Panc1 (cell line): ENCODE data around the gene PARP4. TPM values are rescaled to one million over a fixed set of nuclear protein-coding genes. Genes with fewer than 3 reads are reported as not detected.

Source experiments
- ATAC-seq: fragments of 200-7000 bp; cut with Tn5 transposase; 2 replicates; pipeline ENCODE4 v1.9.1; 2020; ENCODE audit warnings: mild to moderate bottlenecking, moderate library complexity
- BruUV-seq: library from RNA; stranded (reverse); fragments of 400-500 nt; replicated peaks from 2 replicates; lab custom pipeline; 2021; lab: Mats Ljungman, UMichigan
- CTCF ChIA-PET: fragments of 300-600 bp; sonication (Branson Sonifier 250); formaldehyde crosslinking; loops from one replicate; lab custom pipeline; 2022; ENCODE audit warnings: antibody characterized with exemption; lab: Charles Lee
- POLR2A ChIA-PET: fragments of 300-600 bp; sonication (Branson Sonifier 250); formaldehyde crosslinking; loops from one replicate; lab custom pipeline; 2022; ENCODE audit warnings: antibody characterized with exemption; lab: Charles Lee
- DNase-seq: peaks from one replicate; pipeline ENCODE4 v3.0.0-alpha.2; 2010; ENCODE audit warnings: low read depth, low spot score
- H3K27ac ChIP-seq: 2 replicates; pipeline ENCODE4 v1.5.1; 2011; ENCODE audit warnings: mild to moderate bottlenecking, low read length, inconsistent platforms
- H3K27me3 ChIP-seq: fragments of 200-500 bp; sonication (Bioruptor generic); 2 replicates; pipeline ENCODE4 v1.6.0; 2014; ENCODE audit warnings: low read length, inconsistent platforms; ENCODE audit not compliant: control insufficient read depth, insufficient read depth
- H3K36me3 ChIP-seq: fragments of 200-500 bp; sonication (Bioruptor generic); 2 replicates; pipeline ENCODE4 v1.5.1; 2014; ENCODE audit warnings: inconsistent platforms, mild to moderate bottlenecking, low read length, moderate library complexity; ENCODE audit not compliant: control insufficient read depth, insufficient read depth
- H3K4me1 ChIP-seq: 2 replicates; pipeline ENCODE4 v1.5.1; 2011; ENCODE audit warnings: inconsistent platforms, mild to moderate bottlenecking, low read length, moderate library complexity; ENCODE audit not compliant: control insufficient read depth, insufficient read depth
- H3K4me3 ChIP-seq, 2 experiments: 2 replicates each; pipeline ENCODE4 v1.5.1; 2011 to 2012; ENCODE audit warnings: low read depth in 2 of 2, low read length in 2 of 2, mild to moderate bottlenecking in 2 of 2, inconsistent platforms in 1 of 2, moderate library complexity in 1 of 2
- H3K9me3 ChIP-seq: fragments of 200-500 bp; sonication (Bioruptor generic); 2 replicates; pipeline ENCODE4 v1.5.1; 2014; ENCODE audit warnings: low read depth, mild to moderate bottlenecking, inconsistent platforms, low read length, moderate library complexity; ENCODE audit not compliant: control insufficient read depth, insufficient read depth
- CTCF ChIP-seq: fragments of 450-650 bp; IDR thresholded peaks from 2 replicates; pipeline ENCODE4 v1.5.1; 2017; ENCODE audit warnings: mild to moderate bottlenecking
- POLR2AphosphoS5 ChIP-seq: IDR thresholded peaks from 2 replicates; pipeline ENCODE4 v1.6.1; 2012; ENCODE audit warnings: mild to moderate bottlenecking, low read depth, low read length, moderate library complexity
- REST ChIP-seq, 2 experiments: IDR thresholded peaks; 2 replicates each; pipeline ENCODE4 v1.6.1; 2011 to 2012; ENCODE audit warnings: low read depth in 2 of 2, control low read depth in 1 of 2, low read length in 1 of 2, mild to moderate bottlenecking in 1 of 2, moderate library complexity in 1 of 2; ENCODE audit not compliant: insufficient read depth in 1 of 2
- SIN3A ChIP-seq: IDR thresholded peaks from 2 replicates; pipeline ENCODE4 v1.6.1; 2012; ENCODE audit warnings: low read depth, mild to moderate bottlenecking, low read length, moderate library complexity, borderline replicate concordance; ENCODE audit not compliant: insufficient read depth
- TCF7L2 ChIP-seq: IDR thresholded peaks from 2 replicates; pipeline ENCODE4 v1.6.1; 2011; ENCODE audit warnings: mild to moderate bottlenecking, low read depth, low read length, inconsistent platforms
- in situ Hi-C: cut with HindIII; loops from 2 replicates; pipeline ENCODE4 v1.10.0; 2016; ENCODE audit warnings: low sequenced_read_pairs, low pct_unique_long_range_greater_than_20kb
- intact Hi-C: fragments of 100-400 bp; cut with micrococcal nuclease; formaldehyde crosslinking; loops from one replicate; pipeline ENCODE4 v1.10.0; 2022; ENCODE audit not compliant: unreplicated experiment
- total RNA-seq: library from RNA; stranded (reverse); gene quantifications from one replicate; pipeline ENCODE4 v1.2.1, GENCODE V29; 2021; ENCODE audit not compliant: unreplicated experiment

PARP4 gene
- total RNA-seq, 1 experiment from 2014 or later, result 44.0 TPM

- Histone ChIP-seq H3K9me3 (no peaks in the 10 kb centered on the region), H3K4me3 (no peak overlapping the region), H3K36me3 (no peaks in the 10 kb centered on the region), H3K27me3 (peaks cover 2% of the 10 kb centered on the region; the same call in 1 of the 2 replicates), H3K4me1 (no peaks in the 10 kb centered on the region), H3K27ac (no peak overlapping the region)
- ChIA-PET POLR2A (no interaction called here), CTCF (no interaction called here)
- BruUV-seq, result no TSS peak
- DNase-seq, result no peak
- in situ Hi-C loops (no loop called here), intact Hi-C loops (no loop called here)
- ATAC-seq, result no peak
- TF ChIP-seq TCF7L2, result no peak
- no peak for TF ChIP-seq SIN3A
- TF ChIP-seq POLR2AphosphoS5, result no peak
- no peak for TF ChIP-seq CTCF
- TF ChIP-seq REST (IDR thresholded peaks at IDR 0.05; ENCODE audit: insufficient read depth in 1 of 2, low read depth in 2 of 2, low read length in 1 of 2), result no peak
Observed at GRCh38 chr13:24407844-24408243, 104.7 kb downstream of the PARP4 start.

GRCh38 chr13:24406524-24406923 is 106.1 kb downstream of the PARP4 start:
- POLR2A ChIA-PET, result no interaction called here
- no peaks in the 10 kb centered on the region for H3K9me3 ChIP-seq
- peaks cover 2% of the 10 kb centered on the region; the same call in 1 of the 2 replicates for H3K27me3 ChIP-seq
- intact Hi-C loops, result no loop called here
- H3K36me3 ChIP-seq, result no peaks in the 10 kb centered on the region
- in situ Hi-C loops, result no loop called here
- no TSS peak for BruUV-seq
- DNase-seq (no peak), ATAC-seq (no peak)
- no peaks in the 10 kb centered on the region for H3K4me1 ChIP-seq
- no peak for TF ChIP-seq REST (IDR thresholded peaks at IDR 0.05; ENCODE audit: insufficient read depth in 1 of 2, low read depth in 2 of 2, low read length in 1 of 2)
- TF ChIP-seq SIN3A, result no peak
- no peak for TF ChIP-seq TCF7L2
- no peak for TF ChIP-seq POLR2AphosphoS5
- TF ChIP-seq CTCF, result no peak
- no peak overlapping the region for H3K27ac ChIP-seq
- CTCF ChIA-PET, result no interaction called here
- H3K4me3 ChIP-seq, result no peak overlapping the region
